ENCODE measurements around the gene MYO7A. TPM values are rescaled to one million over a fixed set of nuclear protein-coding genes. Genes with fewer than 3 reads are reported as not detected.
"Not testable (repeated sequence)": the region's sequence is repeated elsewhere in the genome, so short reads cannot be mapped to it uniquely, and the experiment has no call there.

MYO7A gene
- total RNA-seq, 2 experiments from 2014 or later, result 0.07 to 0.15 TPM

GRCh38 chr11:77095551-77096490 lies 32.2 kb upstream of the MYO7A start:
- Mint-ChIP-seq H3K4me3 (no peak overlapping the region), H3K27me3 (no peaks in the 10 kb centered on the region), H3K9me3 (no peaks in the 10 kb centered on the region), H3K27ac (no peak overlapping the region), H3K4me1 (peaks cover 5% of the 10 kb centered on the region), H3K36me3 (ENCODE audit: low read depth) (no peaks in the 10 kb centered on the region)
- CTCF ChIA-PET, result interaction anchor here (0.6 to 1.3 kb wide), 5 partner anchors 14 to 177 kb away, joined by 3 to 4 read pairs (median 3); no protein-coding TSS in a partner anchor
- DNase-seq, result no peak
- POLR2A ChIA-PET, result no interaction called here

GRCh38 chr11:77096591-77097019 lies 31.4 kb upstream of the MYO7A start:
- H3K27me3 Mint-ChIP-seq, result no peaks in the 10 kb centered on the region
- H3K4me3 Mint-ChIP-seq, result no peak overlapping the region
- ChIA-PET CTCF (interaction anchor here (0.7 kb wide), 2 partner anchors 62 to 209 kb away, joined by 3 to 4 read pairs; no protein-coding TSS in a partner anchor), POLR2A (no interaction called here)
- H3K9me3 Mint-ChIP-seq, result no peaks in the 10 kb centered on the region
- H3K36me3 Mint-ChIP-seq (ENCODE audit: low read depth), result no peaks in the 10 kb centered on the region
- DNase-seq, result no peak
- no peaks in the 10 kb centered on the region for H3K4me1 Mint-ChIP-seq
- H3K27ac Mint-ChIP-seq, result no peak overlapping the region

- H3K36me3 Mint-ChIP-seq (ENCODE audit: low read depth); H3K4me1 Mint-ChIP-seq; H3K4me3 Mint-ChIP-seq; H3K9me3 Mint-ChIP-seq; H3K27ac Mint-ChIP-seq; POLR2A ChIA-PET; DNase-seq; H3K27me3 Mint-ChIP-seq: not testable (repeated sequence)
- CTCF ChIA-PET, result interaction anchor here (0.7 kb wide), 2 partner anchors 63 to 209 kb away, joined by 3 to 4 read pairs; no protein-coding TSS in a partner anchor
Measured at GRCh38 chr11:77097180-77097579, 30.9 kb upstream of the MYO7A start.

GRCh38 chr11:77100166-77101042 lies 27.6 kb upstream of the MYO7A start:
- Mint-ChIP-seq H3K4me3 (no peak overlapping the region), H3K4me1 (no peaks in the 10 kb centered on the region), H3K27ac (no peak overlapping the region), H3K27me3 (no peaks in the 10 kb centered on the region), H3K9me3 (no peaks in the 10 kb centered on the region), H3K36me3 (ENCODE audit: low read depth) (no peaks in the 10 kb centered on the region)
- POLR2A ChIA-PET, result no interaction called here
- DNase-seq, result no peak
- CTCF ChIA-PET, result interaction anchor here (0.6 to 1.9 kb wide), 3 partner anchors 9 to 53 kb away, joined by 3 to 10 read pairs (median 7); no protein-coding TSS in a partner anchor

- Mint-ChIP-seq H3K9me3 (no peaks in the 10 kb centered on the region), H3K36me3 (ENCODE audit: low read depth) (no peaks in the 10 kb centered on the region), H3K4me3 (no peak overlapping the region), H3K27ac (no peak overlapping the region), H3K4me1 (no peaks in the 10 kb centered on the region), H3K27me3 (no peaks in the 10 kb centered on the region)
- CTCF ChIA-PET, result interaction anchor here (1.4 to 1.9 kb wide), 2 partner anchors 10 to 54 kb away, joined by 7 to 10 read pairs; no protein-coding TSS in a partner anchor
- POLR2A ChIA-PET, result no interaction called here
- peak; percentile 14 for DNase-seq
Measured at GRCh38 chr11:77101043-77101537, 27.0 kb upstream of the MYO7A start.

- Mint-ChIP-seq H3K4me3 (no peak within 1 kb of the TSS), H3K27ac (no peak within 1 kb of the TSS), H3K27me3 (no peaks in the 10 kb centered on the region), H3K36me3 (ENCODE audit: low read depth) (no peaks in the 10 kb centered on the region), H3K4me1 (no peaks in the 10 kb centered on the region), H3K9me3 (no peaks in the 10 kb centered on the region)
- DNase-seq, result no peak
- ChIA-PET CTCF (interaction anchor here (1.1 to 1.9 kb wide), 2 partner anchors 19 to 55 kb away, joined by 3 to 10 read pairs; no protein-coding TSS in a partner anchor), POLR2A (no interaction called here)
Measured at GRCh38 chr11:77102246-77103210, 25.5 kb upstream of the MYO7A start, which contains the start of gene OMP. Gene OMP (plus strand): TSS chr11:77102840. CDS start chr11:77102840, 0 bp downstream.

- Mint-ChIP-seq H3K27me3 (no peaks in the 10 kb centered on the region), H3K9me3 (no peaks in the 10 kb centered on the region), H3K27ac (no peak overlapping the region), H3K36me3 (ENCODE audit: low read depth) (no peaks in the 10 kb centered on the region), H3K4me1 (no peaks in the 10 kb centered on the region), H3K4me3 (no peak overlapping the region)
- DNase-seq, result no peak
- POLR2A ChIA-PET, result no interaction called here
- CTCF ChIA-PET, result interaction anchor here (1.1 kb wide), 1 partner anchor 18 kb away, joined by 3 read pairs; no protein-coding TSS in a partner anchor
Measured at GRCh38 chr11:77103319-77103718, 24.7 kb upstream of the MYO7A start.

GRCh38 chr11:77104727-77105126 lies 23.3 kb upstream of the MYO7A start:
- Mint-ChIP-seq H3K4me1 (no peaks in the 10 kb centered on the region), H3K27me3 (no peaks in the 10 kb centered on the region), H3K4me3 (no peak overlapping the region), H3K27ac (no peak overlapping the region), H3K36me3 (ENCODE audit: low read depth) (no peaks in the 10 kb centered on the region), H3K9me3 (no peaks in the 10 kb centered on the region)
- ChIA-PET POLR2A (interaction anchor here (0.5 kb wide), 1 partner anchor 1036 kb away, joined by 3 read pairs; no protein-coding TSS in a partner anchor), CTCF (interaction anchor here (1.0 kb wide), 1 partner anchor 13 kb away, joined by 3 read pairs; no protein-coding TSS in a partner anchor)
- no peak for DNase-seq

GRCh38 chr11:77106321-77106720 lies 21.7 kb upstream of the MYO7A start:
- no peaks in the 10 kb centered on the region for H3K4me1 Mint-ChIP-seq
- DNase-seq, result no peak
- H3K27me3 Mint-ChIP-seq, result no peaks in the 10 kb centered on the region
- H3K36me3 Mint-ChIP-seq (ENCODE audit: low read depth), result no peaks in the 10 kb centered on the region
- no peaks in the 10 kb centered on the region for H3K9me3 Mint-ChIP-seq
- POLR2A ChIA-PET, result no interaction called here
- H3K4me3 Mint-ChIP-seq, result no peak overlapping the region
- no peak overlapping the region for H3K27ac Mint-ChIP-seq
- CTCF ChIA-PET, result interaction anchor here (1.2 to 1.5 kb wide), 2 partner anchors 15 to 59 kb away, joined by 3 to 6 read pairs; no protein-coding TSS in a partner anchor

GRCh38 chr11:77106759-77107158 lies 21.3 kb upstream of the MYO7A start:
- POLR2A ChIA-PET, result no interaction called here

GRCh38 chr11:77107950-77108349 lies 20.1 kb upstream of the MYO7A start:
- Mint-ChIP-seq H3K4me3 (no peak overlapping the region), H3K36me3 (ENCODE audit: low read depth) (no peaks in the 10 kb centered on the region), H3K27ac (no peak overlapping the region), H3K27me3 (no peaks in the 10 kb centered on the region), H3K9me3 (no peaks in the 10 kb centered on the region), H3K4me1 (no peaks in the 10 kb centered on the region)
- ChIA-PET CTCF (interaction anchor here (1.1 to 1.2 kb wide), 2 partner anchors 9 to 17 kb away, joined by 4 to 6 read pairs; no protein-coding TSS in a partner anchor), POLR2A (no interaction called here)
- DNase-seq, result no peak

More at GRCh38 chr11:77106759-77107158, 21.3 kb upstream of the MYO7A start:
- Mint-ChIP-seq H3K9me3 (no peaks in the 10 kb centered on the region), H3K4me3 (no peak overlapping the region), H3K4me1 (no peaks in the 10 kb centered on the region), H3K27ac (no peak overlapping the region), H3K36me3 (ENCODE audit: low read depth) (no peaks in the 10 kb centered on the region), H3K27me3 (no peaks in the 10 kb centered on the region)
- CTCF ChIA-PET, result interaction anchor here (1.1 to 1.5 kb wide), 3 partner anchors 15 to 59 kb away, joined by 3 to 6 read pairs (median 6); no protein-coding TSS in a partner anchor
- no peak for DNase-seq

Measured in activated CD4-positive, alpha-beta T cell treated with anti-CD3 and anti-CD28 coated beads, Interleukin-2, amount 10 ng/mL, durations not matched to agents 7 days and 5 days (primary cell).